ENCODE measurements around the gene CCNL1. TPM values are rescaled to one million over a fixed set of nuclear protein-coding genes. Genes with fewer than 3 reads are reported as not detected.

Gene CCNL1
- total and polyA plus RNA-seq, 2 donors (not counting 3 experiments of a cell fraction or from before 2014, with no cell fraction given) = 119 to 137 TPM

- Histone ChIP-seq H3K4me1 (ENCODE audit: control insufficient read depth, extremely low read depth, insufficient read depth, low read length) (peaks cover 52% of the 10 kb centered on the region), H3K9ac (replicated peaks; ENCODE audit: extremely low read depth, insufficient read depth, low read length) (peak overlapping the region; percentile 97), H3K27ac (ENCODE audit: insufficient read depth, low read depth, low read length) (peak overlapping the region; percentile 94), H3K9me1 (replicated peaks; ENCODE audit: control insufficient read depth, extremely low read depth, insufficient read depth, low read length) (no peaks in the 10 kb centered on the region), H3K36me3 (ENCODE audit: control insufficient read depth in 2 of 2, extremely low read depth in 1 of 2, insufficient read depth in 2 of 2, low read length in 2 of 2) (peaks cover 3 to 29% of the 10 kb centered on the region in 2 experiments), H3K27me3 (ENCODE audit: control insufficient read depth in 2 of 2, insufficient read depth in 2 of 2, low read length in 2 of 2) (no peaks in the 10 kb centered on the region), H3K9me3 (replicated peaks; ENCODE audit: control insufficient read depth, insufficient read depth, low read length) (no peaks in the 10 kb centered on the region), H4K20me1 (replicated peaks; ENCODE audit: control insufficient read depth, extremely low read depth, insufficient read depth, low read length) (peaks cover 25% of the 10 kb centered on the region), H3K79me2 (ENCODE audit: control insufficient read depth, insufficient read depth, low read length) (peaks cover 57% of the 10 kb centered on the region), H2AFZ (ENCODE audit: low read depth, low read length) (no peak overlapping the region), H3K4me2 (ENCODE audit: insufficient read depth, low read length) (peak overlapping the region; percentile 95), H3K4me3 (replicated peaks in 1 of 3; ENCODE audit: insufficient read depth in 1 of 3, low read depth in 1 of 3, low read length in 3 of 3) (peak overlapping the region; percentile 41 to 97 (median 66))
- peak; percentile 58 for DNase-seq (ENCODE audit: low read depth, low spot score)
- no peak for FAIRE-seq
- ChIA-PET CTCF (interaction anchor here (2.2 to 3.4 kb wide), 3 partner anchors 16 to 337 kb away, joined by 5 to 28 read pairs (median 9); no protein-coding TSS in a partner anchor), POLR2A (interaction anchor here (1.1 to 5.1 kb wide), 3 partner anchors 16 to 477 kb away, joined by 3 to 105 read pairs (median 12); no protein-coding TSS in a partner anchor)
- intact Hi-C loops (cut with micrococcal nuclease) = no loop called here
- no TSS peak for BruUV-seq (replicated peaks)
- dilution Hi-C loops (cut with MboI; ENCODE audit: extremely low pct_ligation_motif_present, low sequenced_read_pairs) = no loop called here
- TF ChIP-seq POLR2A (IDR thresholded peaks at IDR 0.05; ENCODE audit: low read depth, low read length) = no peak
- peak in 1 of 2 donors; percentile 14 for TF ChIP-seq CTCF (IDR thresholded peaks at IDR 0.05; ENCODE audit: extremely low read depth in 1 of 2, insufficient read depth in 1 of 2, low read depth in 1 of 2, low read length in 2 of 2)
- TF ChIP-seq MAX (IDR thresholded peaks at IDR 0.05; ENCODE audit: insufficient read depth, insufficient read length) = no peak
- TF ChIP-seq POLR2AphosphoS5 (IDR thresholded peaks at IDR 0.05; ENCODE audit: insufficient read depth, low read depth, low read length) = peak; percentile 16
- TF ChIP-seq GATA2 (IDR thresholded peaks at IDR 0.05; ENCODE audit: insufficient read depth, insufficient read length, low read depth, low read length) = no peak
- no peak for TF ChIP-seq FOS (IDR thresholded peaks at IDR 0.05; ENCODE audit: borderline replicate concordance, insufficient read depth, low read length)
- TF ChIP-seq EZH2 (IDR thresholded peaks at IDR 0.05; ENCODE audit: borderline replicate concordance, low read depth, low read length, severe bottlenecking) = no peak
Observed at GRCh38 chr3:157159037-157159761, 748 bp downstream of the CCNL1 start.

All from endothelial cell of umbilical vein (primary cell).